ENCODE measurements around the gene LPAR3.

DNA sequence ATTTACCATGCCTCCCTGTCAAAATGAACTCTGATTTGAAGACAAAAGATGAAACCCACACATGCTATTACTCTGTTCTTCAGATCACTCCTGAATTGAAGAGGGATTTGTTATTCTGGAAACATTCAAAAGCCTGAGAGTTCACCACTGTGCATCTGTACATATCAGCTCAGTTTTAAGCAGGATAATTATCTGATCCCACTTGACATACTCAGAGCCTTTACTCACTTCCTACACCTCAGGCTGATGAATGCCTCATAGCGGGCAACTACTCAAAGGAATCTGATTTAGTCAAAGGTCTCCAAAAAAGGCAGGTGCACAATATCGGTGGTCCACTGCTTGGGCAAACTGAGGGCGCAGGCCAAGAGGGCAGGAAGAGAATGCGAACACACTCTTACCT, 47.5 kb upstream of the LPAR3 start:
- TF ChIP-seq, protein P1, sequence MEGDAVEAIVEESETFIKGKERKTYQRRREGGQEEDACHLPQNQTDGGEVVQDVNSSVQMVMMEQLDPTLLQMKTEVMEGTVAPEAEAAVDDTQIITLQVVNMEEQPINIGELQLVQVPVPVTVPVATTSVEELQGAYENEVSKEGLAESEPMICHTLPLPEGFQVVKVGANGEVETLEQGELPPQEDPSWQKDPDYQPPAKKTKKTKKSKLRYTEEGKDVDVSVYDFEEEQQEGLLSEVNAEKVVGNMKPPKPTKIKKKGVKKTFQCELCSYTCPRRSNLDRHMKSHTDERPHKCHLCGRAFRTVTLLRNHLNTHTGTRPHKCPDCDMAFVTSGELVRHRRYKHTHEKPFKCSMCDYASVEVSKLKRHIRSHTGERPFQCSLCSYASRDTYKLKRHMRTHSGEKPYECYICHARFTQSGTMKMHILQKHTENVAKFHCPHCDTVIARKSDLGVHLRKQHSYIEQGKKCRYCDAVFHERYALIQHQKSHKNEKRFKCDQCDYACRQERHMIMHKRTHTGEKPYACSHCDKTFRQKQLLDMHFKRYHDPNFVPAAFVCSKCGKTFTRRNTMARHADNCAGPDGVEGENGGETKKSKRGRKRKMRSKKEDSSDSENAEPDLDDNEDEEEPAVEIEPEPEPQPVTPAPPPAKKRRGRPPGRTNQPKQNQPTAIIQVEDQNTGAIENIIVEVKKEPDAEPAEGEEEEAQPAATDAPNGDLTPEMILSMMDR (IDR thresholded peaks at IDR 0.05) = no peak
- no peak for TF ChIP-seq POLR2A (IDR thresholded peaks at IDR 0.05)

Measured in tibial nerve (tissue), 3 donors.